GM12878 (cell line): ENCODE results near the gene TRDMT1. TPM values are rescaled to one million over a fixed set of nuclear protein-coding genes. Genes with fewer than 3 reads are reported as not detected.

Source experiments
- ATAC-seq: fragments of 200-7000 bp; cut with Tn5 transposase; 3 replicates; pipeline ENCODE4 v1.9.1; 2020; ENCODE audit warnings: mild to moderate bottlenecking, moderate library complexity
- BruUV-seq: library from RNA; stranded (reverse); fragments of 400-500 nt; replicated peaks from 2 replicates; lab custom pipeline; 2021; lab: Mats Ljungman, UMichigan
- CTCF ChIA-PET: fragments of 300-600 bp; sonication (Branson Sonifier 250); formaldehyde crosslinking; extraction: SDS; loops from one replicate; lab custom pipeline; 2021; ENCODE audit warnings: inconsistent platforms; lab: Yijun Ruan, JAX
- POLR2A ChIA-PET: fragments of 350-600 bp; formaldehyde crosslinking; extraction: SDS; loops from one replicate; lab custom pipeline; 2021; ENCODE audit warnings: inconsistent platforms; lab: Charles Lee
- RAD21 ChIA-PET: fragments of 300-600 bp; sonication (Branson Sonifier 250); formaldehyde crosslinking; loops from one replicate; lab custom pipeline; 2023; ENCODE audit warnings: antibody characterized with exemption; ENCODE audit not compliant: unreplicated experiment; lab: Charles Lee
- SMC1A ChIA-PET: fragments of 300-600 bp; sonication (Branson Sonifier 250); formaldehyde crosslinking; loops from one replicate; lab custom pipeline; 2023; ENCODE audit not compliant: unreplicated experiment, uncharacterized antibody; lab: Charles Lee
- DNase-seq: peaks from one replicate; pipeline ENCODE4 v3.0.0-alpha.2; 2011; ENCODE audit warnings: low read depth, low spot score
- FAIRE-seq: peaks from 3 replicates; lab custom pipeline; 2011; peaks lifted over from hg19 to GRCh38; lab: Jason Lieb, UNC
- H2AFZ ChIP-seq: 2 replicates; pipeline ENCODE4 v1.6.0; 2011; ENCODE audit warnings: low read depth, low read length, control low read depth; ENCODE audit not compliant: control insufficient read depth
- H3K27ac ChIP-seq: 2 replicates; pipeline ENCODE4 v1.5.1; 2011; ENCODE audit warnings: control low read depth; ENCODE audit not compliant: control insufficient read depth, insufficient read depth
- H3K27me3 ChIP-seq, 2 experiments: replicated peaks in 1 of 2; 2 replicates each; pipeline versions ENCODE4 v1.6.0 to v1.6.1; 2011; ENCODE audit warnings: low read length in 1 of 2; ENCODE audit not compliant: control insufficient read depth in 2 of 2, insufficient read depth in 2 of 2
- H3K36me3 ChIP-seq, 2 experiments: 2 replicates each; pipeline ENCODE4 v1.5.1; 2011; ENCODE audit warnings: low read length in 1 of 2; ENCODE audit not compliant: control insufficient read depth in 2 of 2, insufficient read depth in 2 of 2
- H3K4me1 ChIP-seq: 2 replicates; pipeline ENCODE4 v1.6.1; 2011; ENCODE audit warnings: mild to moderate bottlenecking, low read length, moderate library complexity, mixed read lengths; ENCODE audit not compliant: control insufficient read depth, insufficient read depth
- H3K4me2 ChIP-seq: 2 replicates; pipeline ENCODE4 v1.6.0; 2011; ENCODE audit warnings: control low read depth; ENCODE audit not compliant: control insufficient read depth, insufficient read depth
- H3K4me3 ChIP-seq: fragments of 200-600 bp; sonication (generic); 2 replicates; pipeline ENCODE4 v1.5.1; 2016
- H3K79me2 ChIP-seq: 2 replicates; pipeline ENCODE4 v1.6.0; 2011; ENCODE audit warnings: low read length; ENCODE audit not compliant: control insufficient read depth, insufficient read depth
- H3K9ac ChIP-seq: 2 replicates; pipeline ENCODE4 v1.8.0; 2011; ENCODE audit warnings: low read length, control low read depth, mixed read lengths; ENCODE audit not compliant: control insufficient read depth, insufficient read depth
- H3K9me3 ChIP-seq: replicated peaks from 3 replicates; pipeline ENCODE4 v1.5.1; 2011; ENCODE audit warnings: mild to moderate bottlenecking, low read length; ENCODE audit not compliant: control insufficient read depth, insufficient read depth
- H4K20me1 ChIP-seq: 2 replicates; pipeline ENCODE4 v1.6.0; 2011; ENCODE audit not compliant: control insufficient read depth, insufficient read depth
- CHD4 ChIP-seq: fragments of 200-600 bp; sonication (generic); IDR thresholded peaks from 2 replicates; pipeline ENCODE4 v1.6.1; 2016; ENCODE audit warnings: mild to moderate bottlenecking
- JUND ChIP-seq: IDR thresholded peaks from 2 replicates; pipeline ENCODE4 v1.6.1; 2012; ENCODE audit warnings: low read depth, mild to moderate bottlenecking, low read length, improper control_type of control experiment, moderate library complexity
- KLF5 ChIP-seq: fragments of 450-650 bp; IDR thresholded peaks from 2 replicates; pipeline ENCODE4 v1.6.1; 2014; ENCODE audit warnings: mild to moderate bottlenecking; ENCODE audit not compliant: partially characterized antibody
- NFYA ChIP-seq: IDR thresholded peaks from 2 replicates; pipeline ENCODE4 v1.6.1; 2011; ENCODE audit warnings: low read depth, mild to moderate bottlenecking, low read length, improper control_type of control experiment, borderline replicate concordance
- PBX3 ChIP-seq: IDR thresholded peaks from 2 replicates; pipeline ENCODE4 v1.6.1; 2011; ENCODE audit warnings: mild to moderate bottlenecking, low read depth, low read length, moderate library complexity; ENCODE audit not compliant: insufficient replicate concordance
- POU2F2 ChIP-seq: IDR thresholded peaks from 3 replicates; pipeline ENCODE4 v1.6.1; 2011; ENCODE audit warnings: low read depth, mild to moderate bottlenecking, low read length, borderline replicate concordance
- ZBTB11 ChIP-seq: fragments of 450-650 bp; formaldehyde crosslinking; IDR thresholded peaks from 2 replicates; pipeline ENCODE4 v1.5.0; 2022; ENCODE audit warnings: mild to moderate bottlenecking, missing genetic modification characterization
- WGBS: methylation state at CpG from one replicate; pipeline ENCODE4 v1.1.6; 2016; ENCODE audit warnings: low lambda C conversion rate; ENCODE audit not compliant: insufficient replicate concordance, insufficient coverage; ENCODE audit errors: missing lambda C conversion rate; 5-methylcytosine and 5-hydroxymethylcytosine counted together
- in situ Hi-C: fragments of 300-500 bp; cut with MboI; formaldehyde crosslinking; loops from 9 replicates; pipeline ENCODE4 v1.14.3; 2018; ENCODE audit warnings: mixed read lengths
- intact Hi-C: fragments of 100-400 bp; cut with micrococcal nuclease; formaldehyde crosslinking; loops from one replicate; pipeline ENCODE4 v1.14.2; 2022; ENCODE audit not compliant: unreplicated experiment
- polyA plus RNA-seq, 11 experiments: library from polyadenylated mRNA; depleted of rRNA in 4 of 11; unstranded in 6 of 11; stranded (reverse) in 5 of 11; fragments of >200 nt; fragmentation: Nextera tagmentation in 4 of 11; fragmentation: Illumina TruSeq in 1 of 11; extraction: Ambion mirVana in 4 of 11; extraction: Trizol in 1 of 11; gene quantifications; 1 replicate in 1 of 11; 2 replicates in 10 of 11; pipeline versions ENCODE4 v1.2.1 to v1.2.3, GENCODE V29; 2011 to 2016; ENCODE audit warnings: inconsistent platforms in 2 of 11, missing spikeins in 2 of 11, low read depth in 1 of 11
- total RNA-seq, 4 experiments: library from RNA; depleted of rRNA in 3 of 4; stranded (reverse); fragments of >200 nt in 3 of 4; fragmentation: Illumina TruSeq in 1 of 4; extraction: Trizol in 1 of 4; gene quantifications; 2 replicates each; pipeline versions ENCODE4 v1.2.1 to v1.2.3, GENCODE V29; 2013 to 2021
- TF ChIP-seq, protein P1 (sequence below): IDR thresholded peaks from 2 replicates; pipeline ENCODE4 v1.6.1; 2012; ENCODE audit warnings: low read depth, low read length, improper control_type of control experiment

The TRDMT1 gene
- total and polyA plus RNA-seq, 10 of the 15 experiments (the other 5 are each of a cell fraction or from before 2014, with no cell fraction given) = 2.3 to 9.7 (median 4.6) TPM

- Histone ChIP-seq H3K4me3 (no peak overlapping the region), H3K9me3 (no peaks in the 10 kb centered on the region), H2AFZ (no peak overlapping the region), H3K36me3 (no peaks in the 10 kb centered on the region), H3K27me3 (no peaks in the 10 kb centered on the region), H3K9ac (no peak overlapping the region), H3K27ac (no peak overlapping the region), H3K4me1 (no peaks in the 10 kb centered on the region), H3K79me2 (no peaks in the 10 kb centered on the region), H3K4me2 (no peak overlapping the region), H4K20me1 (no peaks in the 10 kb centered on the region)
- intact Hi-C loops = no loop called here
- ChIA-PET CTCF (no interaction called here), SMC1A (no interaction called here), POLR2A (no interaction called here), RAD21 (no interaction called here)
- no peak for FAIRE-seq
- no peak for ATAC-seq
- BruUV-seq = no TSS peak
- TF ChIP-seq PBX3 (no peak), KLF5 (no peak)
- no peak for DNase-seq
- in situ Hi-C loops = no loop called here
Measured at GRCh38 chr10:17134737-17135260, 66.7 kb downstream of the TRDMT1 start.

GRCh38 chr10:17134282-17134681 is 67.2 kb downstream of the TRDMT1 start:
- Histone ChIP-seq H3K4me3 (no peak overlapping the region), H3K9me3 (no peaks in the 10 kb centered on the region), H3K36me3 (no peaks in the 10 kb centered on the region), H3K4me1 (no peaks in the 10 kb centered on the region), H3K79me2 (no peaks in the 10 kb centered on the region), H4K20me1 (no peaks in the 10 kb centered on the region), H3K9ac (no peak overlapping the region), H3K4me2 (no peak overlapping the region), H3K27ac (no peak overlapping the region), H2AFZ (no peak overlapping the region), H3K27me3 (no peaks in the 10 kb centered on the region)
- RAD21 ChIA-PET = no interaction called here
- in situ Hi-C loops = no loop called here
- no peak for FAIRE-seq
- DNase-seq = no peak
- SMC1A ChIA-PET = no interaction called here
- intact Hi-C loops = no loop called here
- ATAC-seq = no peak
- CTCF ChIA-PET = no interaction called here
- WGBS = 26% methylated on average over 2 of the region's 2 CpGs
- BruUV-seq = no TSS peak
- POLR2A ChIA-PET = no interaction called here
- TF ChIP-seq NFYA (no peak), POU2F2 (no peak), JUND (no peak), CHD4 (no peak), ZBTB11 (CRISPR knock-in tag) (no peak)
- TF ChIP-seq, protein P1, sequence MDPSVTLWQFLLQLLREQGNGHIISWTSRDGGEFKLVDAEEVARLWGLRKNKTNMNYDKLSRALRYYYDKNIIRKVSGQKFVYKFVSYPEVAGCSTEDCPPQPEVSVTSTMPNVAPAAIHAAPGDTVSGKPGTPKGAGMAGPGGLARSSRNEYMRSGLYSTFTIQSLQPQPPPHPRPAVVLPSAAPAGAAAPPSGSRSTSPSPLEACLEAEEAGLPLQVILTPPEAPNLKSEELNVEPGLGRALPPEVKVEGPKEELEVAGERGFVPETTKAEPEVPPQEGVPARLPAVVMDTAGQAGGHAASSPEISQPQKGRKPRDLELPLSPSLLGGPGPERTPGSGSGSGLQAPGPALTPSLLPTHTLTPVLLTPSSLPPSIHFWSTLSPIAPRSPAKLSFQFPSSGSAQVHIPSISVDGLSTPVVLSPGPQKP = no peak
